WERI-Rb-1 (cell line): Measurements from ENCODE around the gene RPS4Y2.

ENCODE experiments used
- DNase-seq: peaks from one replicate; pipeline ENCODE4 v3.0.0-alpha.2; 2020
- H3K27ac ChIP-seq: fragments of 250-450 bp; sonication (Bioruptor Pico); 2 replicates; pipeline ENCODE4 v1.5.1; 2020; ENCODE audit warnings: mild to moderate bottlenecking, moderate library complexity
- H3K27me3 ChIP-seq: fragments of 250-450 bp; sonication (Bioruptor Pico); 2 replicates; pipeline ENCODE4 v1.5.1; 2021; ENCODE audit warnings: mild to moderate bottlenecking, low read depth, moderate library complexity; ENCODE audit not compliant: insufficient read depth, severe bottlenecking
- H3K36me3 ChIP-seq: fragments of 250-450 bp; sonication (Bioruptor Pico); 2 replicates; pipeline ENCODE4 v1.5.1; 2020; ENCODE audit warnings: mild to moderate bottlenecking, moderate library complexity
- H3K4me3 ChIP-seq: 2 replicates; pipeline ENCODE4 v1.5.1; 2011; ENCODE audit warnings: low read depth, mild to moderate bottlenecking, control low read depth, low read length
- H3K9me3 ChIP-seq: fragments of 250-450 bp; sonication (Bioruptor Pico); 2 replicates; pipeline ENCODE4 v1.5.1; 2021; ENCODE audit warnings: mild to moderate bottlenecking, moderate library complexity; ENCODE audit not compliant: severe bottlenecking
- TF ChIP-seq, protein P1 (sequence below): IDR thresholded peaks from 2 replicates; pipeline ENCODE4 v1.5.1; 2011; ENCODE audit warnings: low read depth, mild to moderate bottlenecking, control low read depth, inconsistent platforms, low read length

RPS4Y2 gene

DNA sequence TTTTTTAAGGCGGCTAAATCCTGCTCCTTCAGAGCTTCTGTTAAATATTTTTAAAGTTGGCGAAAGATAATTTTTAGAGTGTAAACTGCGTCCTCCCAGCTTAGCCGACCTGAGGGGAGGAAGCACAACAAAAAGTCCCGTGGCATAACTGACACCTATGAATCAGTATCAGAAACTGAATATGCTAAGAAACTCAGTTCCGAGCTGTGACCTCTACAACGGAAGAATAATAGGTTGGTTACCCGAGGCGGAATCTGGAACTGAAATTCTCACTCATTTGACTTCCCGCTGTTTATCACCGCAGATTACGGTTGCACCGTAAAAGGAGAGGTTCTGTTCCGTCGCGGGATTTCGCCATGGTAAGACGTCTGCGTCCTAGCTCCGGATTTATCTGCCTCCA is at the start of gene RPS4Y2:
Gene RPS4Y2, plus strand, starts transcription at position 301 of the 400 bp plus-strand sequence. Its CDS starts 56 bp downstream, at position 357.
- TF ChIP-seq, protein P1, sequence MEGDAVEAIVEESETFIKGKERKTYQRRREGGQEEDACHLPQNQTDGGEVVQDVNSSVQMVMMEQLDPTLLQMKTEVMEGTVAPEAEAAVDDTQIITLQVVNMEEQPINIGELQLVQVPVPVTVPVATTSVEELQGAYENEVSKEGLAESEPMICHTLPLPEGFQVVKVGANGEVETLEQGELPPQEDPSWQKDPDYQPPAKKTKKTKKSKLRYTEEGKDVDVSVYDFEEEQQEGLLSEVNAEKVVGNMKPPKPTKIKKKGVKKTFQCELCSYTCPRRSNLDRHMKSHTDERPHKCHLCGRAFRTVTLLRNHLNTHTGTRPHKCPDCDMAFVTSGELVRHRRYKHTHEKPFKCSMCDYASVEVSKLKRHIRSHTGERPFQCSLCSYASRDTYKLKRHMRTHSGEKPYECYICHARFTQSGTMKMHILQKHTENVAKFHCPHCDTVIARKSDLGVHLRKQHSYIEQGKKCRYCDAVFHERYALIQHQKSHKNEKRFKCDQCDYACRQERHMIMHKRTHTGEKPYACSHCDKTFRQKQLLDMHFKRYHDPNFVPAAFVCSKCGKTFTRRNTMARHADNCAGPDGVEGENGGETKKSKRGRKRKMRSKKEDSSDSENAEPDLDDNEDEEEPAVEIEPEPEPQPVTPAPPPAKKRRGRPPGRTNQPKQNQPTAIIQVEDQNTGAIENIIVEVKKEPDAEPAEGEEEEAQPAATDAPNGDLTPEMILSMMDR, result no peak
- DNase-seq, result no peak
- H3K9me3 ChIP-seq, result no peaks in the 10 kb centered on the region
- H3K27ac ChIP-seq, result no peak within 1 kb of the TSS
- no peak within 1 kb of the TSS for H3K4me3 ChIP-seq
- H3K27me3 ChIP-seq, result no peaks in the 10 kb centered on the region
- no peaks in the 10 kb centered on the region for H3K36me3 ChIP-seq

DNA sequence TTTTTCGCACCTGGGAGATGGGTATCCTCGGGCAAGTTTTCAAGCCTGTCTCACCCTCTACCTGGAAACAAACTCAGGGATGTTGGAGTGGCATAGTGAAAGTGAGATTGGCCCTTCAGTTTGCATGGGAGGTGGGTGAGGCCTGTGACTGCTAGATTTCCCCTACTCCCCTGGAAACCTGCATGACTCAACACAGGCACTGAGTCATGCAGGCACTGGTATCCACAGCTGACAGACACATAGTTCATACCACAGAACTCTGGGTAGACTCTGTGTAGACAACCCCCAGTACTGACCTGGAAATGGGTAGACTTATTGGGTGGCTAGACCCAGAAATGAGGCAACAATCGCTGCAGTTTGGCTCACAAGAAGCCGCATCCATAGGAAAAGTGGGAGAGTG is 41.5 kb upstream of the RPS4Y2 start:
- Histone ChIP-seq H3K36me3 (no peaks in the 10 kb centered on the region), H3K27me3 (no peaks in the 10 kb centered on the region), H3K27ac (no peak overlapping the region), H3K9me3 (no peaks in the 10 kb centered on the region), H3K4me3 (no peak overlapping the region)
- no peak for DNase-seq
- TF ChIP-seq, protein P1, result no peak

DNA sequence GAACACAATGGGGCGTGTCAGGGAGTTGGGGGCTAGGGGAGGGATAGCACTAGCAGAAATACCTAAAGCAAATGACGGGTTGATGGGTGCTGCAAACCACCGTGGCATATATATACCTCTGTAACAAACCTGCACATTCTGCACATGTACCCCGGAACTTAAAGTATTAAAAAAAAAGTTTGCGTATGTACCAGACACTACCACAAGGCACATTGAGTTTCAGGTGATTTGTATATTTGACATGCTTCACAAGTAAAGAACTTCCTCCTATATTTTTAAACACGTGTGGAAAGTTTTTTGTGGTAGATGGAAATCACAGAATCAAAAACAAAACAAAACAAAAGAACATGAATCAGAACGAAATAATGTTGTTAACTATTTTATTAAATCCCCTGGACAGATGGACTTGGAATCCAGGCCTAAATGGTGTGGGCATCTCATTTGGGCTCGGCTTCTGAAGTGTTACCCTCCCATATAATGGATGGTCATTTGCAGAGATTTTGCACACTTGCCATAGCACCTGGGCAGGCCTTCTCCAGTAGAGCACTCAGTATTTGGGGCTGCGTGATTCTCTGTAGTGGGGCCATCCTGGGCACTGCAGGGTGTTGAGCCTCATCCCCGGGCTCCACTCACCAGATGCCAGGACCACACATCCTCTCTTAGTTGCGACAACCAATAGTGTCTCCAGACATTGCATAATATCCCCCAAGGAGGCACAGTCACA is 29.6 kb upstream of the RPS4Y2 start:
- TF ChIP-seq, protein P1, result no peak
- H3K27ac ChIP-seq, result no peak overlapping the region
- no peak for DNase-seq
- no peak overlapping the region for H3K4me3 ChIP-seq
- H3K27me3 ChIP-seq, result no peaks in the 10 kb centered on the region
- H3K36me3 ChIP-seq, result no peaks in the 10 kb centered on the region
- H3K9me3 ChIP-seq, result no peaks in the 10 kb centered on the region

DNA sequence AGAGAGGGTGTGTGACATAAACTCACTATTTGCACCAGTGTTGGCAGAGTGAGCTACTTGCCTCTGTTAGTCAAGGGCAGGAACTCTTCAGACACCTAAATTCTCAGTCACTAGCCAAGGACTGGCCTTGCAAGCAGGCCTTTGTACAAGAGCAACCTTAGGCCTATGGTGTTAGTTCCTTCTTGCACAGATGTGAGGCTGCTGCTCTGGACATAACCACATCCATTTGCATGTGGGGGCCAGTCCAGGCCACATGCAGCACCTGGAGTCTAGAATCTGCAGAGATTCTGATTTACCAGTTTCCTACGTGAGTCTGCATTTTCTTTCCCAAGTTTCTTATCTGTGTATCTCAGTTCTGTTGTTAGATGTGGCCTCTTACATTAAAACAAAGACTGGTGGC is 20.7 kb upstream of the RPS4Y2 start:
- Histone ChIP-seq H3K27me3 (no peaks in the 10 kb centered on the region), H3K4me3 (no peak overlapping the region), H3K27ac (no peak overlapping the region), H3K9me3 (no peaks in the 10 kb centered on the region), H3K36me3 (no peaks in the 10 kb centered on the region)
- TF ChIP-seq, protein P1, result no peak
- no peak for DNase-seq

DNA sequence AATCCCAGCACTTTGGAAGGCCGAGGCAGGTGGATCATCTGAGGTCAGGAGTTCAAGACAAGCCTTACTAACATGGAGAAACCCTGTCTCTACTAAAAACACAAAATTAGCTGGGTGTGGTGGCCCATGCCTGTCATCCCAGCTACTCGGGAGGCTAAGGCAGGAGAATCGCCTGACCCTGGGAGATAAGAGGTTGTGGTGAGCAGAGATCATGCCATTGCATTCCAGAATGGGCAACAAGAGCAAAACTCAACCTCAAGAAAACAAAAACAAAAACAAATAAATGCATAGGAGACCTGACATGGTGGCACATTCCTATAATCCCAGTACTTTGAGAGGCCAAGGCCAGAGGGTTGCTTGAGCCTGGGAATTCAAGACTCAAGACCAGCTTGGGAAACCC is 16.1 kb upstream of the RPS4Y2 start:
- Histone ChIP-seq H3K4me3 (no peak overlapping the region), H3K9me3 (no peaks in the 10 kb centered on the region), H3K27me3 (no peaks in the 10 kb centered on the region), H3K27ac (no peak overlapping the region), H3K36me3 (no peaks in the 10 kb centered on the region)
- TF ChIP-seq, protein P1, result no peak
- DNase-seq, result no peak

DNA sequence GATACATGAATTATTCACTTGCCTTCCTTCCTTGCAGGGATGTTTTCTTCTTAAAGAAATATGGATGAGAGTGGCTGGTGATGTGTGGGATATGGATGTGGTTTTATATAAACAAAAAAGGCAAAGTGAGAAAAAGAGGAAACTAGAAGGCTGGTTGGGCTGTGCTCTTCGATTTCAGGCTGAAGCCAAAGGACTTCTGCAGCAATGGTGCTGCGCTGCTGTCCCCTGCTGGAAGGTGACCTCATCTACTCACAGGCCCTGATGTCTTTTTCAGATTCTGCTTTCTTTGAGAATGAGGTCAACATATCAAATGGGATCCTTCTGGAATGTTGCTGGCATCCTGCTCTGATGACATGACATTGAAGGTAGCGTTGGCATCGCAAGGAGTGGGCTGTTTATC is 15.3 kb upstream of the RPS4Y2 start:
- Histone ChIP-seq H3K27me3 (no peaks in the 10 kb centered on the region), H3K9me3 (no peaks in the 10 kb centered on the region), H3K4me3 (no peak overlapping the region), H3K27ac (no peak overlapping the region), H3K36me3 (no peaks in the 10 kb centered on the region)
- DNase-seq, result no peak
- TF ChIP-seq, protein P1, result no peak
